Epidermal melanocyte (primary cell): ENCODE data around the gene ALOX15B.
"Not testable (repeated sequence)": the region's sequence is repeated elsewhere in the genome, so short reads cannot be mapped to it uniquely, and the experiment has no call there.

Source experiments
- DNase-seq: peaks from one replicate; pipeline ENCODE4 v3.0.0; 2011; ENCODE audit warnings: low spot score; ENCODE audit not compliant: insufficient read length

Gene ALOX15B

DNA sequence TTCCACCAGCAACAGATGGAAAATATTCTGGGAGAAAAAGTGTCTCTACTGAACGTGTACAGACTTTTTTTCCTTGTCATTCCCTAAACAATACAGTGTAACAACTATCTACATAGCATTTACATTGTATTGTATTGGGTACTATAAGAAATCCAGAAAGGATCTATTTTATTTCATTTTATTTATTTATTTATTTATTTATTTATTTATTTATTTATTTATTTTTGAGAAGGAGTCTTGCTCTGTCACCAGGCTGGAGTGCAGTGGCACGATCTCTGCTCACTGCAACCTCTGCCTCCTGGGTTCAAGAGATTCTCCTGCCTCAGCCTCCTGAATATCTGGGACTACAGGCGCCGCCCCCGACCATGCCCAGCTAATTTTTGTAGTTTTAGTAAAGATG is 39.1 kb downstream of the ALOX15B start:
- not testable (repeated sequence) for DNase-seq

DNA sequence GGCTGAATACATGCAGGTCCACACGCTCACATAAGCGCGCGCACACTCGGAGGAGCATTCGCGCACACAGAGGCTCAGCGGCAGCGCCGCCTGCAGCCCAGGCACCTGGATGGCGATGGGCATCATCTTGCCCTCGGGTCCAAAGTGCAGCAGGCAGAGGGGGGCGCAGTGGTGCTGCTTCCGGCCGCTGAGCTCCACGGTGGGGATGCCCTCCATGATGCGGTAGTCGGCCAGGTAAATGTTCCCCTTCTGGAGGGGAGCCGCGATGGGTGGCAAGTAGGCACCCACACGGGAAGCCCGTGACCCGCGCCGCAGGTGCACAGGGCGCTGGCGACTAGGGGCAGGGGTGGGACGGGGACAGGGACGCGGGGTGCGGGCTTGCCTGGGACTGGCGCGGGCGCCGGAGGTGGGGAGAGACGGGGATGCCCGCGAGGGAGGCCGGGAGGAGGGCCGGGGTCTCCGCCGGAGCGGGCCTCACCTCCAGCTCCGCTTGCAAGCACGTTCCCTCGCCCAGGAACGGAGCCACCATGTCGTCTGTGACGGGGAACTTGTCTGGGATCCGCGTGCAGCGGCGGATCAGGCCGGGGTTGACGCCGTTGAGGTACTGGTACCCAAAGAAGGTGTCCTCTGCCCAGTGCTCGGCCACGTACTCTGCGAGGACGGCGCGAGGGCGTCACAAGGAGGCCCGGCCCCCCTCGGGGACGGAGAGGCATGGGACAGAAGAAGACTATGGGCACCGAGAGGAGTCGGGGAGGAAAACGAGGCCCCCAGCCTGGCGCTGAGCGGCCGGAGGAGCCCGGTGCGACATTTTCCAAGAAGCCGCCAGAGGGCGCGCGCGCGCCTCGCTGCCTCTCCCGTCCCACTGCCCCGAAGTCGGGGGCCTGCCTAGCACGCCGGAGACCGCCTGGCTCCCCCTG is 40.7 kb downstream of the ALOX15B start:
- peak; percentile 83 for DNase-seq

- no peak for DNase-seq
Measured at GRCh38 chr17:8080208-8080798, 41.4 kb downstream of the ALOX15B start.

DNA sequence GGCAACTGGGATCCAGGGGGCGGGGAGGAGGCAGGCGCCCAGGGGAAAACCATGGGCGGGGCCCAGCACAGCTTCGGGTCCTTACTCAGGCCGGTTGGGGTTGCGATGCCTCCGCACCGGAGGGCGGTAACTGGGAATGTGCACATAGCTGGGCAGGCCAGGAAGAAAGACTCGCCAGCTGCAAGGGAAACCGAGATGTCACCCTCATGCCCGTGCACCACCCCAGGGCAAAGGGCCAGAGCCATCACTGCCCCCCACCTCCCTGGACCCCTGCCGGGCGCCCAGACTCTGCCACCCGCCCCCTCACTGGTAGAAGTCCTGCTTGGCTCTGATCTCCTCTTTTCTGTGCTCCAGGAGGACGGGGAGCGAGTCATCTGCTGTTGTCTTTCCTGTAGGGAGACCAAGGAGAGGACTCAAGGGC is 42.0 kb downstream of the ALOX15B start:
- no peak for DNase-seq

GRCh38 chr17:8081876-8082275 is 43.0 kb downstream of the ALOX15B start:
- no peak for DNase-seq

DNA sequence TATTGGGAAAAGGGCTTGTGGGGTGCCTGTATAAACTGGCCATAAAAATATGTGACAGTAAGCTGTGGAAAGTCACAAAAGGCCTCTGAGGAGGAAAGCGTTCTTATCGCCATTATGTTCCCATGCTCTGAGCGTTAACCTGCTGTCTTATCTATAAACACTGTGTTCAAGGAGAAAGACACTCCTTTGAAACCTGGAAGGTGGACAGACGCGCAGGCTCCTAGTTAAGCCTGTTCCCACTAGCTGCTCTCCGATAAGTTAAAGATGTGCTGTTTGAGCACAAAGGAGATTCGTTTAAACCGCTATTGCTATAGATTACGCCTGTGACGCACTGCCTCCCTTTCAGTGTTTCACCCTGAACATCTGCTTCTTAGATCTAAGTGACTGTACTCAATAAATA is 43.4 kb downstream of the ALOX15B start:
- no peak for DNase-seq

GRCh38 chr17:8084250-8084649 is 45.4 kb downstream of the ALOX15B start:
- no peak for DNase-seq

DNA sequence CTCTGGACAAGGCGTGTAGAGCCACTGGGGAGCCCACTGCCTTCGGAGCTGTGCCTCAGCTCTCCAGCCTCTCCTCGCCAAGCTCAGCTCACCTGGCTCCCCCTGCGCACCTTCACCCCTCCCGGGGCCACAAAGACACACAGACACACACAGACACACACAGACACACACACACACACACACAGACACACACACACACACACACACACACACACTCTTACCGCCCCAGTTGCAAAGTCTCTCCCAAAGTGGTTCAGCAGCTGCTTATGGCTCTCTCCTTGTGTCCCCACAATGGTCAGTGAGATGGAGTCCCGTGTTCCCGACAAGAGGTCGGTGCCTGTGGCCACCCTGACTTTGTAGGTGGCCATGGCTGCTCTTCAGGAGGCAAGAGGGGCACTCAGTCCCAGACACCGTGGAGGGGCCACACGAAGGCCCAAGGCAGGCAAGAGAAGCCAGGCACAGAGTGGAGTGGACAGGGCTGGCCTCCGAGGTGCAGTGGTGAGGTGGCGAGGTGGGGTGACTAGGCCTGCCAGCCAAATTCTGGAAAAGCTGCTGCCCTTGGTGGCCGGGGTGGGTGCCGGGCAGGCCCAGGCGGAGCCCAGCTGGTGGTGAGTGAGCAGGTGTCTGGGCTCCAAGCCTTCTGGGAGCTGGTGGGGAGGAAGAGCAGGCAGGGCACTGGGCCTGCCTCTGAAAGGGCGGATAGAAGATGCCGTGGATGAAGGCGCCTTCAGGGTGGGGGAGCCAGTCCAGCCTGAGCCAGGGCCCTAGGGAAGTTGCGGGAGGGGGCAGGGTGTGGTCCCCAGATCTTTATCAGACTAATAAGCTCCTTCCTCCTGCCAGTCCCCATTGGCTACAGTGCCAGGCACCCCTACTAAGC is 48.5 kb downstream of the ALOX15B start, which contains the start of gene ALOX12B:
TSS of gene ALOX12B (minus strand) at position 642 of the 877 bp plus-strand sequence. CDS start at position 368, 274 bp downstream.
- no peak for DNase-seq

GRCh38 chr17:8087952-8088230 is 49.0 kb downstream of the ALOX15B start:
- no peak for DNase-seq

- DNase-seq: no peak
Measured at GRCh38 chr17:8089728-8090127, 50.9 kb downstream of the ALOX15B start.

DNA sequence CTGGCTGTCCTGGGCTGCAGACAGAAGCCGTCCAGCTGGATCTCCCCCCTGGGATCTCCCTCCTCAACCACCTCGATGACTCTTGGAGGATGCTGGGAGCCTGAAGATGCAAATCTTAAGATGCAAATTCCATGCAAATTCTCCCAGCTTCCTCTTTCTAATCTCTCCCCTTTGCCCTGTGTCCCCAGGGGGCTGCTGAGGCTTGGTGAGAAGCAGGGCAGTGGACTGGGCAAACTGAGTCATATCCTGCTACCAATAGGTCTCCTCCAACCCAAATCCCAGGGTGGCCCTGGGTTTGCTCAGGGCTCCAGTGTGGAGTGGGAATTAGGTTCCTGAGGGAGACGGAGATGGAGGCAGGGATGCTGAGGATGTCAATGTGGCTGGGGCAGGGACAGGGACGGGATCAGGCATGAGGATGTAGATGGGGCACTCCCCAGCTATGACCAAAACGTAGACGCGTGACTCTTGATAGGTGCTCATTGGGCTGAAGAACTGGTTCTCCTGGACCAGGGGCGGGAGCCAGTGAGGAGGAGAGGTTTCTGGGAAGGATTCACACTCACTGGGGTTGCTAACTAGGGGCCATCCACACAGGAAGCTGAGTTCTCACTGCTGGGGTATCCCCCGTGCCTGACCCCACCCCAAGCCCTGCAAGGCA is 52.3 kb downstream of the ALOX15B start:
- DNase-seq: no peak

GRCh38 chr17:8095361-8095760 is 56.5 kb downstream of the ALOX15B start:
- DNase-seq: no peak

- DNase-seq: no peak
Measured at GRCh38 chr17:8096541-8096940, 57.7 kb downstream of the ALOX15B start.
